Measurements from ENCODE around the gene PIH1D2.

- no peak for TF ChIP-seq ARNT (IDR thresholded peaks at IDR 0.05)
- TF ChIP-seq ELF4 (IDR thresholded peaks at IDR 0.05) = no peak
- no peak for TF ChIP-seq SP1 (IDR thresholded peaks at IDR 0.05)
Measured at GRCh38 chr11:112058103-112058502, 15.7 kb downstream of the PIH1D2 start.
